A673 (cell line): ENCODE results near the gene PRADC1.

Source experiments
- CTCF ChIP-seq: fragments of 300-800, 200-600 bp; sonication (generic); conservative IDR thresholded peaks from 2 replicates; pipeline ENCODE4 v1.5.1; 2017; ENCODE audit warnings: low read depth, mild to moderate bottlenecking, antibody characterized with exemption, low read length, moderate library complexity, mixed read lengths
- EZH2 ChIP-seq: fragments of 200-600 bp; sonication (generic); IDR thresholded peaks from 2 replicates; pipeline ENCODE4 v1.6.1; 2017; ENCODE audit warnings: borderline replicate concordance, low read depth, mild to moderate bottlenecking, mixed read lengths, antibody characterized with exemption, low read length; ENCODE audit not compliant: poor library complexity, severe bottlenecking

GRCh38 chr2:73197579-73197978, 35.5 kb downstream of the PRADC1 start:
- TF ChIP-seq CTCF, result no peak
- no peak for TF ChIP-seq EZH2
